K562 (cell line): ENCODE data around the gene GINS2. TPM values are rescaled to one million over a fixed set of nuclear protein-coding genes. Genes with fewer than 3 reads are reported as not detected.

Experiments used
- ATF6 ChIP-seq: sonication (generic); formaldehyde crosslinking; IDR thresholded peaks from 2 replicates; pipeline ENCODE4 v1.4.0; 2020; ENCODE audit warnings: mild to moderate bottlenecking, missing genetic modification reagents
- CC2D1A ChIP-seq: fragments of 450-650 bp; IDR thresholded peaks from 2 replicates; pipeline ENCODE4 v1.6.1; 2017; ENCODE audit warnings: mild to moderate bottlenecking
- ELF2 ChIP-seq: fragments of 250-450 bp; sonication (Bioruptor Pico); IDR thresholded peaks from 2 replicates; pipeline ENCODE4 v1.5.0; 2021; ENCODE audit warnings: mild to moderate bottlenecking
- ERF ChIP-seq: fragments of 450-650 bp; formaldehyde crosslinking; IDR thresholded peaks from 2 replicates; pipeline ENCODE4 v1.4.0; 2020; ENCODE audit warnings: mild to moderate bottlenecking, mixed read lengths
- HDAC3 ChIP-seq: fragments of 450-650 bp; IDR thresholded peaks from 2 replicates; pipeline ENCODE4 v1.6.1; 2018; ENCODE audit warnings: borderline replicate concordance, mild to moderate bottlenecking, moderate library complexity; ENCODE audit not compliant: partially characterized antibody
- KAT2B ChIP-seq: IDR thresholded peaks from one replicate; pipeline ENCODE4 v1.6.1; 2012; ENCODE audit warnings: low read depth, mild to moderate bottlenecking, control low read depth, inconsistent platforms, low read length, moderate library complexity
- KDM4B ChIP-seq, 2 experiments: fragments of 450-650 bp in 1 of 2; sonication (generic) in 1 of 2; IDR thresholded peaks; 2 replicates each; pipeline ENCODE4 v1.6.1; 2016 to 2017; ENCODE audit warnings: borderline replicate concordance in 2 of 2, antibody characterized with exemption in 1 of 2, low read depth in 1 of 2, mild to moderate bottlenecking in 1 of 2
- NFYB ChIP-seq: IDR thresholded peaks from 2 replicates; pipeline ENCODE4 v1.6.1; 2011; ENCODE audit warnings: mild to moderate bottlenecking, moderate library complexity; ENCODE audit not compliant: insufficient read length; ENCODE audit errors: extremely low read depth
- NR2F6 ChIP-seq: fragments of 450-650 bp; formaldehyde crosslinking; IDR thresholded peaks from 2 replicates; pipeline ENCODE4 v1.4.0; 2020; ENCODE audit warnings: mild to moderate bottlenecking
- PML ChIP-seq: IDR thresholded peaks from 2 replicates; pipeline ENCODE4 v1.6.1; 2012; ENCODE audit warnings: low read length, inconsistent platforms
- PREB ChIP-seq: sonication (generic); formaldehyde crosslinking; IDR thresholded peaks from 2 replicates; pipeline ENCODE4 v1.8.1; 2023; ENCODE audit warnings: mild to moderate bottlenecking, missing genetic modification reagents
- RAD51 ChIP-seq: fragments of 450-650 bp; IDR thresholded peaks from 2 replicates; pipeline ENCODE4 v1.7.1; 2016; ENCODE audit warnings: low read depth, mild to moderate bottlenecking, borderline replicate concordance
- RHOXF2B ChIP-seq: fragments of 250-450 bp; sonication (Bioruptor Pico); conservative IDR thresholded peaks from 2 replicates; pipeline ENCODE4 v1.5.1; 2021
- SIX5 ChIP-seq, 2 experiments: IDR thresholded peaks; 2 replicates each; pipeline ENCODE4 v1.6.1; 2011; ENCODE audit warnings: low read length in 2 of 2, borderline replicate concordance in 1 of 2, low read depth in 1 of 2, mild to moderate bottlenecking in 1 of 2, moderate library complexity in 1 of 2; ENCODE audit not compliant: insufficient read depth in 1 of 2
- USF1 ChIP-seq: sonication (generic); formaldehyde crosslinking; IDR thresholded peaks from 2 replicates; pipeline ENCODE4 v1.9.0; 2022; ENCODE audit warnings: mild to moderate bottlenecking, missing genetic modification reagents
- USF2 ChIP-seq: sonication (generic); formaldehyde crosslinking; IDR thresholded peaks from 2 replicates; pipeline ENCODE4 v1.5.0; 2020; ENCODE audit warnings: missing genetic modification reagents
- ZNF134 ChIP-seq: fragments of 250-450 bp; sonication (Bioruptor Pico); conservative IDR thresholded peaks from 2 replicates; pipeline ENCODE4 v1.4.0; 2020
- ZNF76 ChIP-seq: fragments of 250-450 bp; sonication (Bioruptor Pico); IDR thresholded peaks from 2 replicates; pipeline ENCODE4 v1.4.0; 2020; ENCODE audit warnings: mild to moderate bottlenecking, moderate library complexity, borderline replicate concordance
- ZNF778 ChIP-seq: fragments of 450-650 bp; formaldehyde crosslinking; IDR thresholded peaks from 2 replicates; pipeline ENCODE4 v1.4.0; 2020; ENCODE audit warnings: mild to moderate bottlenecking, moderate library complexity
- polyA plus RNA-seq, 8 experiments: library from polyadenylated mRNA; depleted of rRNA in 4 of 8; stranded (reverse) in 5 of 8; unstranded in 3 of 8; fragments of >200 nt; fragmentation: Nextera tagmentation in 2 of 8; fragmentation: Illumina TruSeq in 1 of 8; extraction: Ambion mirVana in 2 of 8; extraction: Trizol in 1 of 8; gene quantifications; 2 replicates each; pipeline versions ENCODE4 v1.2.1 to v1.2.3, GENCODE V29; 2011 to 2014; ENCODE audit warnings: inconsistent platforms in 1 of 8, missing spikeins in 1 of 8
- total RNA-seq, 7 experiments: library from RNA; depleted of rRNA in 6 of 7; stranded (reverse); fragments of >200 nt in 6 of 7; fragmentation: Illumina TruSeq in 2 of 7; extraction: Trizol in 2 of 7; gene quantifications; 2 replicates each; pipeline versions ENCODE4 v1.2.1 to v1.2.3, GENCODE V29; 2011 to 2021; ENCODE audit warnings: low replicate concordance in 1 of 7

Gene GINS2
- total and polyA plus RNA-seq, 9 of the 15 experiments (the other 6 are each of a cell fraction or from before 2014, with no cell fraction given): 40.4 to 76.2 (median 44.6) TPM

GRCh38 chr16:85734311-85735017 is 45.7 kb upstream of the GINS2 start (continued):
- no peak for TF ChIP-seq ELF2 (CRISPR knock-in tag)
- no peak for TF ChIP-seq SIX5 (IDR thresholded peaks at IDR 0.05; ENCODE audit: borderline replicate concordance in 1 of 2, insufficient read depth in 1 of 2, low read depth in 1 of 2, low read length in 2 of 2)
- TF ChIP-seq RHOXF2B (CRISPR knock-in tag): no peak
- TF ChIP-seq PML: no peak
- peak; percentile 8; the same call in 1 of the 2 replicates for TF ChIP-seq USF2
- peak; percentile 18; the same call in 1 of the 2 replicates for TF ChIP-seq RAD51
- no peak for TF ChIP-seq ATF6 (CRISPR knock-in tag)
- peak; percentile 51; the same call in 1 of the 2 replicates for TF ChIP-seq USF1 (CRISPR knock-in tag)
- no peak for TF ChIP-seq NFYB
- TF ChIP-seq KDM4B (IDR thresholded peaks at IDR 0.05; ENCODE audit: borderline replicate concordance in 2 of 2, low read depth in 1 of 2): 0 out of 4 replicates have a peak, but pooled peaks of 1 of the 2 experiments have one; percentile 3
- TF ChIP-seq HDAC3: no peak
- no peak for TF ChIP-seq ZNF778
- TF ChIP-seq ZNF76 (CRISPR knock-in tag): no peak
- TF ChIP-seq CC2D1A: no peak
- no peak for TF ChIP-seq ZNF134
- no peak for TF ChIP-seq NR2F6 (CRISPR knock-in tag)
- no peak for TF ChIP-seq ERF (CRISPR knock-in tag)
- no peak for TF ChIP-seq KAT2B
- no peak for TF ChIP-seq PREB (CRISPR knock-in tag)
- TF ChIP-seq, all 486 proteins: peak for 4
